GM12873 (cell line): ENCODE data around the gene PARD3.

Experiments
- CTCF ChIP-seq: IDR thresholded peaks from 2 replicates; pipeline ENCODE4 v1.5.1; 2012; ENCODE audit warnings: low read depth, mild to moderate bottlenecking, moderate library complexity, low read length, control low read depth; ENCODE audit not compliant: insufficient read depth; ENCODE audit errors: missing control alignments

Gene PARD3

GRCh38 chr10:34469446-34469845, 345.6 kb downstream of the PARD3 start:
- no peak for TF ChIP-seq CTCF

- TF ChIP-seq CTCF = no peak
These were observed 347.2 kb downstream of the PARD3 start for GRCh38 chr10:34467902-34468301.

GRCh38 chr10:34467364-34467763, 347.7 kb downstream of the PARD3 start:
- TF ChIP-seq CTCF = no peak

- no peak for TF ChIP-seq CTCF
These were observed 349.4 kb downstream of the PARD3 start for GRCh38 chr10:34465678-34466077.

- no peak for TF ChIP-seq CTCF
These were observed 350.5 kb downstream of the PARD3 start for GRCh38 chr10:34464591-34464990.

GRCh38 chr10:34464000-34464399, 351.1 kb downstream of the PARD3 start:
- no peak for TF ChIP-seq CTCF

GRCh38 chr10:34462993-34463392, 352.1 kb downstream of the PARD3 start:
- TF ChIP-seq CTCF = no peak
